H1 (cell line): ENCODE results near the gene PSME3. TPM values are rescaled to one million over a fixed set of nuclear protein-coding genes. Genes with fewer than 3 reads are reported as not detected.
A peak's percentile ranks its signal among the peaks of the same experiment; 100 is the strongest.

Experiments
- CHD2 ChIP-seq: IDR thresholded peaks from 2 replicates; pipeline ENCODE4 v1.6.1; 2012; ENCODE audit warnings: low read length, improper control_type of control experiment
- CHD7 ChIP-seq: fragments of 300-600 bp; sonication (generic); IDR thresholded peaks from 2 replicates; pipeline ENCODE4 v1.7.1; 2012; ENCODE audit warnings: low read length, moderate library complexity, mild to moderate bottlenecking, inconsistent platforms; ENCODE audit not compliant: insufficient replicate concordance
- E2F6 ChIP-seq: IDR thresholded peaks from 2 replicates; pipeline ENCODE4 v1.6.1; 2012; ENCODE audit warnings: inconsistent platforms
- MAFK ChIP-seq: IDR thresholded peaks from 2 replicates; pipeline ENCODE4 v1.6.1; 2012; ENCODE audit warnings: low read depth, mild to moderate bottlenecking, improper control_type of control experiment, low read length
- NRF1 ChIP-seq: IDR thresholded peaks from 2 replicates; pipeline ENCODE4 v1.6.1; 2011; ENCODE audit warnings: mild to moderate bottlenecking, low read depth, low read length, improper control_type of control experiment
- RFX5 ChIP-seq: IDR thresholded peaks from 2 replicates; pipeline ENCODE4 v1.6.1; 2011; ENCODE audit warnings: low read depth, low read length, improper control_type of control experiment, borderline replicate concordance
- SIN3A ChIP-seq, 2 experiments: IDR thresholded peaks in 1 of 2; conservative IDR thresholded peaks in 1 of 2; 2 replicates each; pipeline ENCODE4 v1.6.1; 2011 to 2012; ENCODE audit warnings: low read length in 2 of 2, improper control_type of control experiment in 1 of 2, low read depth in 1 of 2, mild to moderate bottlenecking in 1 of 2
- TAF7 ChIP-seq: optimal IDR thresholded peaks from 2 replicates; pipeline ENCODE3; 2011; ENCODE audit warnings: low read depth, mild to moderate bottlenecking, inconsistent platforms, low read length, moderate library complexity, borderline replicate concordance
- TCF12 ChIP-seq: IDR thresholded peaks from 2 replicates; pipeline ENCODE4 v1.6.1; 2011; ENCODE audit warnings: low read depth, mild to moderate bottlenecking, low read length
- polyA plus RNA-seq, 7 experiments: library from polyadenylated mRNA; depleted of rRNA in 3 of 7; stranded (reverse) in 5 of 7; unstranded in 2 of 7; fragments of >200 nt in 5 of 7; fragments of 200-250 nt in 2 of 7; gene quantifications; 1 replicate in 5 of 7; 2 replicates in 1 of 7; 4 replicates in 1 of 7; pipeline versions ENCODE4 v1.2.1 to v1.2.3, GENCODE V29; 2011 to 2013; ENCODE audit warnings: missing spikeins in 2 of 7, mixed read lengths in 2 of 7
- total RNA-seq: library from RNA; stranded (reverse); fragmentation: NEBNext Ultra II Directional; extraction: Animal tissue kit (Norgen Biotek cat#: 25700); gene quantifications from 2 replicates; pipeline ENCODE4 v1.2.1, GENCODE V29; 2021

The PSME3 gene
- total and polyA plus RNA-seq, 2 of the 8 experiments (the other 6 are each of a cell fraction or from before 2014, with no cell fraction given): 149 to 224 TPM

- TF ChIP-seq CHD2: no peak
- no peak for TF ChIP-seq TAF7
- no peak for TF ChIP-seq RFX5
- TF ChIP-seq TCF12: 0 out of 2 replicates have a peak, but pooled peaks have one; percentile 23
- TF ChIP-seq CHD7: no peak
- no peak for TF ChIP-seq MAFK
- TF ChIP-seq SIN3A (conservative IDR thresholded peaks at IDR 0.05 in 1 of 2, IDR thresholded peaks at IDR 0.05 in 1 of 2; ENCODE audit: low read depth in 1 of 2, low read length in 2 of 2): 0 out of 4 replicates have a peak, but pooled peaks of 1 of the 2 experiments have one; percentile 33
- TF ChIP-seq NRF1: no peak
- TF ChIP-seq E2F6: peak; percentile 25; the same call in 1 of the 2 replicates
Measured at GRCh38 chr17:42878123-42878880, 45.1 kb downstream of the PSME3 start (continued).
